DND-41 (cell line): ENCODE data around the gene PSMB8.

ENCODE experiments used
- ATAC-seq: fragments of 200-7000 bp; cut with Tn5 transposase; 3 replicates; pipeline ENCODE4 v1.9.1; 2021; ENCODE audit warnings: low read depth; ENCODE audit not compliant: insufficient read depth
- DNase-seq: peaks from one replicate; pipeline ENCODE4 v3.0.0-alpha.2; 2020
- H2AFZ ChIP-seq: 2 replicates; pipeline ENCODE4 v1.6.0; 2012; ENCODE audit warnings: low read depth, low read length
- H3K27ac ChIP-seq: 2 replicates; pipeline ENCODE4 v1.5.1; 2012; ENCODE audit warnings: low read length, inconsistent platforms
- H3K27me3 ChIP-seq: fragments of 200-600 bp; sonication (generic); 2 replicates; pipeline ENCODE4 v1.6.0; 2012; ENCODE audit warnings: low read length, mild to moderate bottlenecking, inconsistent platforms; ENCODE audit not compliant: insufficient read depth, poor library complexity
- H3K36me3 ChIP-seq: 2 replicates; pipeline ENCODE4 v1.5.1; 2012; ENCODE audit warnings: low read length, inconsistent platforms; ENCODE audit not compliant: insufficient read depth
- H3K4me1 ChIP-seq: 2 replicates; pipeline ENCODE4 v1.5.1; 2012; ENCODE audit warnings: mild to moderate bottlenecking, low read length; ENCODE audit not compliant: insufficient read depth
- H3K4me2 ChIP-seq: 2 replicates; pipeline ENCODE4 v1.6.0; 2012; ENCODE audit warnings: mild to moderate bottlenecking, moderate library complexity, low read length, inconsistent platforms; ENCODE audit not compliant: insufficient read depth
- H3K4me3 ChIP-seq, 2 experiments: fragments of 200-600 bp in 1 of 2; shearing (Covaris generic) in 1 of 2; 2 replicates each; pipeline ENCODE4 v1.5.1; 2012 to 2016; ENCODE audit warnings: inconsistent platforms in 2 of 2, low read length in 2 of 2, mild to moderate bottlenecking in 2 of 2, low read depth in 1 of 2, moderate library complexity in 1 of 2
- H3K79me2 ChIP-seq: 2 replicates; pipeline ENCODE4 v1.6.0; 2012; ENCODE audit warnings: low read length, inconsistent platforms; ENCODE audit not compliant: insufficient read depth
- H3K9ac ChIP-seq: 2 replicates; pipeline ENCODE4 v1.6.0; 2012; ENCODE audit warnings: low read depth, mild to moderate bottlenecking, inconsistent platforms, low read length, moderate library complexity
- H3K9me3 ChIP-seq: 2 replicates; pipeline ENCODE4 v1.5.1; 2012; ENCODE audit warnings: low read length, moderate library complexity, mild to moderate bottlenecking, inconsistent platforms; ENCODE audit not compliant: insufficient read depth, severe bottlenecking
- H4K20me1 ChIP-seq: 2 replicates; pipeline ENCODE4 v1.6.0; 2012; ENCODE audit warnings: low read length; ENCODE audit not compliant: insufficient read depth
- EZH2 ChIP-seq: IDR thresholded peaks from 3 replicates; pipeline ENCODE4 v1.6.1; 2012; ENCODE audit warnings: borderline replicate concordance, low read depth, mild to moderate bottlenecking, moderate library complexity, low read length, inconsistent platforms; ENCODE audit not compliant: severe bottlenecking
- TF ChIP-seq, protein P1 (sequence below): IDR thresholded peaks from 2 replicates; pipeline ENCODE4 v1.5.1; 2012; ENCODE audit warnings: borderline replicate concordance, low read length, moderate library complexity, mild to moderate bottlenecking; ENCODE audit not compliant: poor library complexity, severe bottlenecking; ENCODE audit errors: extremely low read depth

The PSMB8 gene

DNA sequence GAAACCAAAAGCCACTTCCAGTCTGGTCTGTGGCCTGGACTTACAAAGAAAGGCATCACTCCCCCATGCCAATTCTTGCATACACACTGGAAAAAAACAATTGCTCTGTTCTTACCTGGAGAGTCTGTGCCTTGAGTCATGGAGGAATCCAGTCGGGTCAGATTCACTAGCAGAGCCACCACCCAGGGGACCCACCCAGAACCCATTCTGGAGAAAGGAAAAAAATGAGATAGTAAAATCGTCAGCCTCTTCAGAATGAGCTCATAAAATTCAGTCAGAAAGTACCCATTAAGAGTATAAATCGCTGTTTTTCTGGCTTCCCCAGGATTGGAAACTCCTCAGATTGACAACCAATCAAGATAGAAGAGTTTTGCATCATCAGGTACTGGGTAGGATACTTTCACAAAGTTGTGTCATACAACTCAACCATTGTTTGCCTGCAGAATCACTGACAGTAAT lies 27.1 kb downstream of the PSMB8 start, which contains the start of gene HLA-DOB:
Gene HLA-DOB (minus strand): TSS at position 257 of the 459 bp plus-strand sequence. CDS start 51 bp downstream, at position 206.
- H3K79me2 ChIP-seq, result no peaks in the 10 kb centered on the region
- H3K36me3 ChIP-seq, result no peaks in the 10 kb centered on the region
- no peak within 1 kb of the TSS for H2AFZ ChIP-seq
- TF ChIP-seq EZH2, result no peak
- TF ChIP-seq, protein P1, sequence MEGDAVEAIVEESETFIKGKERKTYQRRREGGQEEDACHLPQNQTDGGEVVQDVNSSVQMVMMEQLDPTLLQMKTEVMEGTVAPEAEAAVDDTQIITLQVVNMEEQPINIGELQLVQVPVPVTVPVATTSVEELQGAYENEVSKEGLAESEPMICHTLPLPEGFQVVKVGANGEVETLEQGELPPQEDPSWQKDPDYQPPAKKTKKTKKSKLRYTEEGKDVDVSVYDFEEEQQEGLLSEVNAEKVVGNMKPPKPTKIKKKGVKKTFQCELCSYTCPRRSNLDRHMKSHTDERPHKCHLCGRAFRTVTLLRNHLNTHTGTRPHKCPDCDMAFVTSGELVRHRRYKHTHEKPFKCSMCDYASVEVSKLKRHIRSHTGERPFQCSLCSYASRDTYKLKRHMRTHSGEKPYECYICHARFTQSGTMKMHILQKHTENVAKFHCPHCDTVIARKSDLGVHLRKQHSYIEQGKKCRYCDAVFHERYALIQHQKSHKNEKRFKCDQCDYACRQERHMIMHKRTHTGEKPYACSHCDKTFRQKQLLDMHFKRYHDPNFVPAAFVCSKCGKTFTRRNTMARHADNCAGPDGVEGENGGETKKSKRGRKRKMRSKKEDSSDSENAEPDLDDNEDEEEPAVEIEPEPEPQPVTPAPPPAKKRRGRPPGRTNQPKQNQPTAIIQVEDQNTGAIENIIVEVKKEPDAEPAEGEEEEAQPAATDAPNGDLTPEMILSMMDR, result no peak
- no peaks in the 10 kb centered on the region for H3K4me1 ChIP-seq
- DNase-seq, result no peak
- no peak for ATAC-seq
- H3K9me3 ChIP-seq, result no peaks in the 10 kb centered on the region
- H3K27ac ChIP-seq, result no peak within 1 kb of the TSS
- peaks cover 6% of the 10 kb centered on the region for H3K27me3 ChIP-seq
- H3K4me2 ChIP-seq, result no peak within 1 kb of the TSS
- H3K9ac ChIP-seq, result no peak within 1 kb of the TSS
- no peaks in the 10 kb centered on the region for H4K20me1 ChIP-seq
- no peak within 1 kb of the TSS for H3K4me3 ChIP-seq

DNA sequence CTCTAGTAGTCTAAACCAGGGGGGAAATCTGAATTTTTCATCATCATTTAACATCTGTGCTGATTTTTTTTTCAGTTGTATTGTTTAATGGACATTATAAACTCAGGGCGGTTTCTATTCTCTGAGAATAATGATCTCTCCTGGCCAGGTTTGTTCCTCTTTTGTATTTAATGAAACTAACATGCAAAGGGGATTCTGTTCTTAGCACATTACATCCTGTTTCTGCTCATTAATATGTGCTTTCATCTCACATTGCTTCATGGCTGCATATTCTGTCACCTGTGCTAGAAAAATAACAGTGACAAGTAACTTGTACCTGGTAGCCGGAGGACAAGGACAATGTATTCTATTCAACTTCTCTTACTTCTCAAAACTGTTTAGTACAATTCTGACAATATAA lies 27.9 kb downstream of the PSMB8 start:
- Histone ChIP-seq H3K4me2 (no peak overlapping the region), H3K79me2 (no peaks in the 10 kb centered on the region), H4K20me1 (no peaks in the 10 kb centered on the region), H2AFZ (no peak overlapping the region), H3K9ac (no peak overlapping the region), H3K4me1 (no peaks in the 10 kb centered on the region), H3K4me3 (no peak overlapping the region), H3K36me3 (no peaks in the 10 kb centered on the region), H3K9me3 (no peaks in the 10 kb centered on the region), H3K27ac (no peak overlapping the region), H3K27me3 (peaks cover 6% of the 10 kb centered on the region)
- ATAC-seq (no peak), DNase-seq (no peak)
- TF ChIP-seq, protein P1, result no peak
- TF ChIP-seq EZH2, result no peak

DNA sequence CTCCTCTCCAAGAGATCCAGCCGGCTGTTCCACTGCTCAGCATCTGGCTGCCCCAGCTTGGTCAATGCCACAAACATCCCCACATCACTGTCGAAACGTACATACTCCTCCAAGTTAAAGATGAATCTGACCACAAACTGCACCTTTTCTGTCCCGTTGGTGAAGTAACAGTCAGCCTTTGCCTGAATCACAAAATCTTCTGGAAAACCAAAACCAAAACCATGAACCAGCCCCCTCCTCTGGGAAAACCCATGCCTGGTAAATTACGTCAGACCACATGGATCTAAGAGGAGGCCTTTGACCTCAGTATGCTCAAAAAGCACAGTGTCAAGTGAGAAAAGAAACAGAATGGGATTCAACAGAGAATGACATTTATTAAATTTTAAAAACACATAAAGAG lies 28.7 kb downstream of the PSMB8 start:
- H3K9ac ChIP-seq, result no peak overlapping the region
- H4K20me1 ChIP-seq, result no peaks in the 10 kb centered on the region
- no peak overlapping the region for H3K27ac ChIP-seq
- H3K79me2 ChIP-seq, result no peaks in the 10 kb centered on the region
- no peak overlapping the region for H3K4me2 ChIP-seq
- H3K27me3 ChIP-seq, result peaks cover 6% of the 10 kb centered on the region
- no peaks in the 10 kb centered on the region for H3K9me3 ChIP-seq
- no peak for ATAC-seq
- H3K36me3 ChIP-seq, result no peaks in the 10 kb centered on the region
- H2AFZ ChIP-seq, result no peak overlapping the region
- no peak for DNase-seq
- H3K4me3 ChIP-seq, result no peak overlapping the region
- TF ChIP-seq, protein P1, result no peak
- TF ChIP-seq EZH2, result no peak
- H3K4me1 ChIP-seq, result no peaks in the 10 kb centered on the region

DNA sequence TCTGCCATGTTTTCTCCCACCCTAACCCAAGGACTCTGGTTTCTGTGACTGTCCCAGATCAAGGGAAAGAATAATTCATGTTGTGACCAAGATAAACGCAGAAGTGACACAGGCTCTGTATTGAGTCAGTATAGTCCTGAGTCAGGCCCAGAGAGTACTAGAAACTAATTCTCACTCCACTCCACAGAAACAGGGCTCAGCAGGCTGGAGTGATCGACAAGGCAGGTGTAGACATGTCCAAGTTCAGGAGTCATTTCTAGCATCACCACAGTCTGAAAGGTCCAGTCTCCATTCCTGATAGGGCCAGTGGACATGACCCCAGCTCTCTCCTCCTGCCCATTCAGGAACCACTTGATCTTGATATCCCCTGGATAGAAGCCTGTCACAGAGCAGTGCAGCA lies 29.7 kb downstream of the PSMB8 start:
- no peak overlapping the region for H3K4me2 ChIP-seq
- H4K20me1 ChIP-seq, result no peaks in the 10 kb centered on the region
- no peak overlapping the region for H2AFZ ChIP-seq
- no peak overlapping the region for H3K27ac ChIP-seq
- no peak overlapping the region for H3K4me3 ChIP-seq
- TF ChIP-seq, protein P1, result no peak
- TF ChIP-seq EZH2, result no peak
- no peaks in the 10 kb centered on the region for H3K79me2 ChIP-seq
- no peaks in the 10 kb centered on the region for H3K4me1 ChIP-seq
- H3K27me3 ChIP-seq, result peaks cover 6% of the 10 kb centered on the region
- no peak for DNase-seq
- no peak overlapping the region for H3K9ac ChIP-seq
- H3K36me3 ChIP-seq, result no peaks in the 10 kb centered on the region
- no peaks in the 10 kb centered on the region for H3K9me3 ChIP-seq
- no peak for ATAC-seq
